Esophagus squamous epithelium (tissue), 4 donors: ENCODE measurements around the gene R3HCC1L.

Experiments used
- POLR2A ChIP-seq, 4 donors: fragments of 450-650 bp; IDR thresholded peaks; one replicate each; pipeline ENCODE4 v1.6.1; 2017; ENCODE audit warnings: antibody characterized with exemption in 4 of 4, mild to moderate bottlenecking in 4 of 4, moderate library complexity in 3 of 4
- TF ChIP-seq, protein P1 (sequence below), 6 experiments: fragments of 450-650 bp in 4 of 6; fragments of 200-600 bp in 2 of 6; sonication (generic) in 2 of 6; IDR thresholded peaks; one replicate each; pipeline ENCODE4 v1.5.1; 2016 to 2019; ENCODE audit warnings: antibody characterized with exemption in 6 of 6, mild to moderate bottlenecking in 4 of 6, moderate library complexity in 4 of 6

DNA sequence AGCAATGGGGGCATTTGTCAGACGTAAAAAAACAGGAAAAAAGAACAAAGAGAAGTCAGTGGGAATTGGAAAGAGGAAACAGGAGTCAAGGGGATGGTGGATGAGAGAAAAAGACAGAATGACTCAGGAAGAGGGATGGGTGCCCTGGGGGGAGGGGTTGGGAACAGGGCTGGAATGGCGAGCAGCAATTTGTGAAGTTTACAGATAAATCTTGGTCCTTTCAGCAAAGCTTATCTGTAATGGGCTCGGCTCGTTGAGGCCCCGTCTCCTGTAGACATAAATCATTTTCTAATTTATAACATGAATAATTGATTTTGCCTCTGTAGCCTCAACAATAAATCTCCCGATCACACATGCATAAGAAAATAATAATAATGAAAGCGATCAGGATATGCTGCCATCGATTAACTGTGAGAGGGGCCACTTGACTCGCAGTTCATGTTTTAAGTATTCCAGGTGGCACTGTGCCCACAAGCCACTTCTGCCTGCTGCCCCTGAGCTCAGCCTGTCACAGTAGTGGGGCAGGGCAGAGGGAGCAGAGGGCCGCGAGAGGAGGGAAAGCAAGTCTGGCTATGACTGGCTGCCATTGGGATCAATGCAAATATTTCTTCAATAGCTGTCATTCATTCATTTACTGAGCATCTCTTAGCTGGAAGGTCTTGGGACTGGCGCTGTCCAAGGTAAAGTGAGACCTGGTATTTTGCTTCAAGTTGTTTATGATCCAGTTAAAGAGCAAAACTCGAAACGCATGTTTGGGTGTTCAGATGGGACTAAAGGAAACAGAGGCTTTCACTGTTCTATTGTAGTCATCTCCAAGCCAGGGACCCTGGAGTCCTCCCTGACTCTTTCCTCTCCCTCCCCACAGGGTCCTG lies 47.4 kb upstream of the R3HCC1L start:
- TF ChIP-seq, protein P1, sequence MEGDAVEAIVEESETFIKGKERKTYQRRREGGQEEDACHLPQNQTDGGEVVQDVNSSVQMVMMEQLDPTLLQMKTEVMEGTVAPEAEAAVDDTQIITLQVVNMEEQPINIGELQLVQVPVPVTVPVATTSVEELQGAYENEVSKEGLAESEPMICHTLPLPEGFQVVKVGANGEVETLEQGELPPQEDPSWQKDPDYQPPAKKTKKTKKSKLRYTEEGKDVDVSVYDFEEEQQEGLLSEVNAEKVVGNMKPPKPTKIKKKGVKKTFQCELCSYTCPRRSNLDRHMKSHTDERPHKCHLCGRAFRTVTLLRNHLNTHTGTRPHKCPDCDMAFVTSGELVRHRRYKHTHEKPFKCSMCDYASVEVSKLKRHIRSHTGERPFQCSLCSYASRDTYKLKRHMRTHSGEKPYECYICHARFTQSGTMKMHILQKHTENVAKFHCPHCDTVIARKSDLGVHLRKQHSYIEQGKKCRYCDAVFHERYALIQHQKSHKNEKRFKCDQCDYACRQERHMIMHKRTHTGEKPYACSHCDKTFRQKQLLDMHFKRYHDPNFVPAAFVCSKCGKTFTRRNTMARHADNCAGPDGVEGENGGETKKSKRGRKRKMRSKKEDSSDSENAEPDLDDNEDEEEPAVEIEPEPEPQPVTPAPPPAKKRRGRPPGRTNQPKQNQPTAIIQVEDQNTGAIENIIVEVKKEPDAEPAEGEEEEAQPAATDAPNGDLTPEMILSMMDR (IDR thresholded peaks at IDR 0.05): no peak
- TF ChIP-seq POLR2A (IDR thresholded peaks at IDR 0.05): no peak
